Natural killer cell treated with Interleukin-12 subunit alpha and Interleukin-12 subunit beta and Interleukin-15 and Interleukin-18, amount 100 ng/mL, for 72 hours (primary cell): ENCODE measurements around the gene POLH. TPM values are rescaled to one million over a fixed set of nuclear protein-coding genes. Genes with fewer than 3 reads are reported as not detected.
"Not testable (repeated sequence)": the region's sequence is repeated elsewhere in the genome, so short reads cannot be mapped to it uniquely, and the experiment has no call there.

Experiments used
- ATAC-seq, 2 donors: fragments of 150-1000 bp; cut with Tn5 transposase in 1 of 2; sonication (Bioruptor Pico), chemical (Tn5 transposase) in 1 of 2; 2 replicates each; pipeline ENCODE4 v1.10.0; 2021
- DNase-seq: peaks from one replicate; pipeline ENCODE4 v3.0.0; 2022; ENCODE audit warnings: low spot score
- H3K27ac Mint-ChIP-seq, 2 donors: 1 replicate in 1 of 2; 2 replicates in 1 of 2; pipeline ENCODE4 v1.8.0; 2022; ENCODE audit warnings: mixed read lengths in 2 of 2, mild to moderate bottlenecking in 1 of 2, moderate library complexity in 1 of 2
- H3K27me3 Mint-ChIP-seq, 2 donors: 1 replicate in 1 of 2; 2 replicates in 1 of 2; pipeline ENCODE4 v1.8.0; 2022; ENCODE audit warnings: mixed read lengths in 2 of 2
- H3K36me3 Mint-ChIP-seq: one replicate; pipeline ENCODE4 v1.8.0; 2022; ENCODE audit warnings: mixed read lengths
- H3K4me1 Mint-ChIP-seq, 2 donors: 1 replicate in 1 of 2; 2 replicates in 1 of 2; pipeline ENCODE4 v1.8.0; 2022; ENCODE audit warnings: low read depth in 2 of 2, mixed read lengths in 2 of 2, mild to moderate bottlenecking in 1 of 2
- H3K4me3 Mint-ChIP-seq: one replicate; pipeline ENCODE4 v1.8.0; 2022; ENCODE audit warnings: mixed read lengths
- H3K9me3 Mint-ChIP-seq: 2 replicates; pipeline ENCODE4 v1.8.0; 2022; ENCODE audit warnings: mixed read lengths
- total RNA-seq, 2 donors: library from RNA; stranded (reverse); gene quantifications; one replicate each; pipeline ENCODE4 v1.2.3, GENCODE V29; 2022

Gene POLH
- total RNA-seq, 2 donors from 2014 or later, result 25.6 to 53.4 TPM

- DNase-seq, result peak; percentile 96
- Mint-ChIP-seq H3K9me3 (no peaks in the 10 kb centered on the region), H3K4me1 (peaks cover 35 to 43% of the 10 kb centered on the region in 2 donors), H3K27ac (peak overlapping the region; percentile 79 to 98), H3K36me3 (peaks cover 4% of the 10 kb centered on the region), H3K4me3 (peak overlapping the region; percentile 98), H3K27me3 (no peaks in the 10 kb centered on the region)
- peak; percentile 86 to 89 for ATAC-seq
These were observed 53.7 kb downstream of the POLH start for GRCh38 chr6:43629505-43630300.

- Mint-ChIP-seq H3K4me3 (no peak overlapping the region), H3K27me3 (no peaks in the 10 kb centered on the region), H3K27ac (no peak overlapping the region), H3K9me3 (no peaks in the 10 kb centered on the region), H3K4me1 (peaks cover 47 to 48% of the 10 kb centered on the region in 2 donors), H3K36me3 (peaks cover 6% of the 10 kb centered on the region)
- no peak for ATAC-seq
- DNase-seq, result no peak
These were observed 55.1 kb downstream of the POLH start for GRCh38 chr6:43630980-43631619.

- not testable (repeated sequence) for DNase-seq, H3K9me3 Mint-ChIP-seq, H3K36me3 Mint-ChIP-seq, H3K27me3 Mint-ChIP-seq, H3K4me3 Mint-ChIP-seq, ATAC-seq, H3K27ac Mint-ChIP-seq
- H3K4me1 Mint-ChIP-seq, result peaks cover 35 to 37% of the 10 kb centered on the region in 2 donors
These were observed 57.0 kb downstream of the POLH start for GRCh38 chr6:43633002-43633401.

GRCh38 chr6:43634702-43635303 lies 58.8 kb downstream of the POLH start:
- Mint-ChIP-seq H3K4me1 (peaks cover 31 to 43% of the 10 kb centered on the region in 2 donors), H3K27me3 (no peaks in the 10 kb centered on the region), H3K9me3 (no peaks in the 10 kb centered on the region), H3K36me3 (peaks cover 12% of the 10 kb centered on the region), H3K27ac (peak overlapping the region; percentile 92 to 93), H3K4me3 (peak overlapping the region; percentile 98)
- DNase-seq, result no peak
- ATAC-seq, result no peak

GRCh38 chr6:43635387-43636307 lies 59.7 kb downstream of the POLH start, which contains the start of gene MAD2L1BP:
MAD2L1BP (plus strand) TSS chr6:43635840; CDS start chr6:43635876, 36 bp downstream.
- peaks cover 12% of the 10 kb centered on the region for H3K36me3 Mint-ChIP-seq
- DNase-seq (peak; percentile 88), ATAC-seq (peak; percentile 93 to 94)
- peaks cover 34 to 46% of the 10 kb centered on the region in 2 donors for H3K4me1 Mint-ChIP-seq
- H3K27ac Mint-ChIP-seq, result peak within 1 kb of the TSS; percentile 92 to 93
- no peaks in the 10 kb centered on the region for H3K27me3 Mint-ChIP-seq
- H3K4me3 Mint-ChIP-seq, result peak within 1 kb of the TSS; percentile 98
- no peaks in the 10 kb centered on the region for H3K9me3 Mint-ChIP-seq

- Mint-ChIP-seq H3K27me3 (no peaks in the 10 kb centered on the region), H3K9me3 (no peaks in the 10 kb centered on the region), H3K27ac (peak overlapping the region; percentile 92 to 93), H3K4me3 (peak overlapping the region; percentile 98), H3K4me1 (peaks cover 32 to 46% of the 10 kb centered on the region in 2 donors), H3K36me3 (peaks cover 13% of the 10 kb centered on the region)
- no peak for DNase-seq
- peak in 1 of 2 donors; percentile 21 for ATAC-seq
These were observed 60.3 kb downstream of the POLH start for GRCh38 chr6:43636308-43636659.

- DNase-seq (no peak), ATAC-seq (no peak)
- H3K4me1 Mint-ChIP-seq, result peaks cover 36 to 40% of the 10 kb centered on the region in 2 donors
- peak overlapping the region in 1 of 2 donors; percentile 17 for H3K27ac Mint-ChIP-seq
- no peaks in the 10 kb centered on the region for H3K9me3 Mint-ChIP-seq
- peak overlapping the region; percentile 30 for H3K4me3 Mint-ChIP-seq
- no peaks in the 10 kb centered on the region for H3K27me3 Mint-ChIP-seq
- peaks cover 20% of the 10 kb centered on the region for H3K36me3 Mint-ChIP-seq
These were observed 64.2 kb downstream of the POLH start for GRCh38 chr6:43639984-43640800.

- Mint-ChIP-seq H3K36me3 (peaks cover 8% of the 10 kb centered on the region), H3K27ac (peak within 1 kb of the TSS in 1 of 2 donors; percentile 82), H3K27me3 (no peaks in the 10 kb centered on the region), H3K4me1 (peaks cover 18 to 23% of the 10 kb centered on the region in 2 donors), H3K4me3 (peak within 1 kb of the TSS; percentile 91), H3K9me3 (no peaks in the 10 kb centered on the region)
- DNase-seq, result peak; percentile 80
- ATAC-seq, result peak; percentile 81 to 93
These were observed 69.1 kb downstream of the POLH start, which contains the start of gene RSPH9 for GRCh38 chr6:43644940-43645612. RSPH9 (plus strand) TSS chr6:43645036; CDS start chr6:43645099, 63 bp downstream.

GRCh38 chr6:43645613-43645964 lies 69.6 kb downstream of the POLH start:
- Mint-ChIP-seq H3K27me3 (no peaks in the 10 kb centered on the region), H3K4me3 (peak overlapping the region; percentile 91), H3K9me3 (no peaks in the 10 kb centered on the region), H3K4me1 (peaks cover 12 to 18% of the 10 kb centered on the region in 2 donors), H3K27ac (peak overlapping the region in 1 of 2 donors; percentile 82), H3K36me3 (peaks cover 8% of the 10 kb centered on the region)
- ATAC-seq, result no peak
- DNase-seq, result no peak

- Mint-ChIP-seq H3K4me3 (no peak overlapping the region), H3K27me3 (no peaks in the 10 kb centered on the region), H3K4me1 (peaks cover 9 to 14% of the 10 kb centered on the region in 2 donors), H3K36me3 (peaks cover under 1% of the 10 kb centered on the region), H3K27ac (no peak overlapping the region), H3K9me3 (no peaks in the 10 kb centered on the region)
- ATAC-seq, result no peak
- no peak for DNase-seq
These were observed 71.6 kb downstream of the POLH start for GRCh38 chr6:43647613-43648012.

- H3K36me3 Mint-ChIP-seq, result no peaks in the 10 kb centered on the region
- H3K9me3 Mint-ChIP-seq, result no peaks in the 10 kb centered on the region
- no peak overlapping the region for H3K4me3 Mint-ChIP-seq
- H3K4me1 Mint-ChIP-seq, result peaks cover 7 to 12% of the 10 kb centered on the region in 2 donors
- ATAC-seq (no peak), DNase-seq (no peak)
- H3K27me3 Mint-ChIP-seq, result no peaks in the 10 kb centered on the region
- H3K27ac Mint-ChIP-seq, result no peak overlapping the region
These were observed 72.3 kb downstream of the POLH start for GRCh38 chr6:43648248-43648647.

GRCh38 chr6:43652822-43653221 lies 76.8 kb downstream of the POLH start:
- not testable (repeated sequence) for H3K4me1 Mint-ChIP-seq, H3K27ac Mint-ChIP-seq, DNase-seq, H3K36me3 Mint-ChIP-seq, ATAC-seq, H3K4me3 Mint-ChIP-seq, H3K27me3 Mint-ChIP-seq, H3K9me3 Mint-ChIP-seq
